GM12865 (cell line): ENCODE results near the gene ZFYVE28.

Source experiments
- DNase-seq: peaks from one replicate; pipeline ENCODE4 v3.0.0; 2010; ENCODE audit warnings: low read depth
- H3K4me3 ChIP-seq: 2 replicates; pipeline ENCODE4 v1.5.1; 2011; ENCODE audit warnings: mild to moderate bottlenecking, low read depth, low read length, control low read depth
- TF ChIP-seq, protein P1 (sequence below): IDR thresholded peaks from 2 replicates; pipeline ENCODE4 v1.5.1; 2011; ENCODE audit warnings: low read length, control low read depth, low read depth, inconsistent platforms; ENCODE audit not compliant: insufficient read depth; ENCODE audit errors: missing control alignments

ZFYVE28 gene

DNA sequence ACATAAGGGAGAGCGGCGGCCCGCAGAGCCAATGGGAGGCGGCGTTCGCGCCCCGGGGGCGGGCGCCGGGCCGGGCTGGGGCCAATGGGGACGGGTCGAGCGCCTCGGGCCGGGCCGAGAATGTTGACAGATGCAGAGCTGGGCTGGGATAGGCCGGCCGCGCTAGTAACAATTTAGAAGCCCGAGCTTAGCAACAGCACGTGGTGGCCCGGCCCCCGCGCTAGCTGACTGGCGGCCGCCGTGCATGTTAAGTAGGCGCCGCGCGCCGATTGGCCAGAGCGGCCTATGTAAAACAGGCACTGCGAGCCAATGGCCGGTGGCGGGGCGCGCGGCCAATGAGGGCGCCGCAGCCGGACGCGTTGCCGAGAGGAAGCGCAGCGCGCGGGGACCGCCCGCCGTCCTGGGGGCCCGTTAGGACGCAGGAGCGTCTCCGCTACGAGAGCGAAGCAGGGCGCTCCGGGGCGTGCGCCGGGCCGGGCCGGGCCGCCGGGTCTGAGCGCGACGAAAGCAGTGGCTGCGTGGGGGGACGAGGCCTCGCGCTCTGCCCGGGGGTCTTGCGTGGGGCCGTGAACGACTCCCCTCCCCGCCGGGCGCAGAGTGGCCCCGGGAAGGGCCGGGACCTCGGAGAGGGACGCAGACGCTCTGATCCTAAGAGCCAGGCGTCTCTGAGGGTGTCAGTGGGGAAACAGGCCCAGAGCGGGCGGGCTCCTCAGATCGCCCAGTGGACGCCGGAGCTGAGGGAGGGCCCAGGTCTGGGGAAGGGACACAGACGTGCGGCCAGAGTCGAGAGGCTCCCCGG lies 156.1 kb downstream of the ZFYVE28 start:
- peak; percentile 100 for DNase-seq
- TF ChIP-seq, protein P1, sequence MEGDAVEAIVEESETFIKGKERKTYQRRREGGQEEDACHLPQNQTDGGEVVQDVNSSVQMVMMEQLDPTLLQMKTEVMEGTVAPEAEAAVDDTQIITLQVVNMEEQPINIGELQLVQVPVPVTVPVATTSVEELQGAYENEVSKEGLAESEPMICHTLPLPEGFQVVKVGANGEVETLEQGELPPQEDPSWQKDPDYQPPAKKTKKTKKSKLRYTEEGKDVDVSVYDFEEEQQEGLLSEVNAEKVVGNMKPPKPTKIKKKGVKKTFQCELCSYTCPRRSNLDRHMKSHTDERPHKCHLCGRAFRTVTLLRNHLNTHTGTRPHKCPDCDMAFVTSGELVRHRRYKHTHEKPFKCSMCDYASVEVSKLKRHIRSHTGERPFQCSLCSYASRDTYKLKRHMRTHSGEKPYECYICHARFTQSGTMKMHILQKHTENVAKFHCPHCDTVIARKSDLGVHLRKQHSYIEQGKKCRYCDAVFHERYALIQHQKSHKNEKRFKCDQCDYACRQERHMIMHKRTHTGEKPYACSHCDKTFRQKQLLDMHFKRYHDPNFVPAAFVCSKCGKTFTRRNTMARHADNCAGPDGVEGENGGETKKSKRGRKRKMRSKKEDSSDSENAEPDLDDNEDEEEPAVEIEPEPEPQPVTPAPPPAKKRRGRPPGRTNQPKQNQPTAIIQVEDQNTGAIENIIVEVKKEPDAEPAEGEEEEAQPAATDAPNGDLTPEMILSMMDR = no peak
- H3K4me3 ChIP-seq = peak overlapping the region; percentile 63

- DNase-seq = no peak
- TF ChIP-seq, protein P1 = no peak
- H3K4me3 ChIP-seq = peak within 1 kb of the TSS; percentile 66
Observed at GRCh38 chr4:2261853-2262144, 156.6 kb downstream of the ZFYVE28 start, which contains the start of gene MXD4. TSS of gene MXD4 (minus strand) at chr4:2262109. CDS start at chr4:2261980, 129 bp downstream.

- peak; percentile 61 for DNase-seq
- TF ChIP-seq, protein P1 = no peak
- H3K4me3 ChIP-seq = peak overlapping the region; percentile 66
Observed at GRCh38 chr4:2261110-2261852, 157.2 kb downstream of the ZFYVE28 start.

DNA sequence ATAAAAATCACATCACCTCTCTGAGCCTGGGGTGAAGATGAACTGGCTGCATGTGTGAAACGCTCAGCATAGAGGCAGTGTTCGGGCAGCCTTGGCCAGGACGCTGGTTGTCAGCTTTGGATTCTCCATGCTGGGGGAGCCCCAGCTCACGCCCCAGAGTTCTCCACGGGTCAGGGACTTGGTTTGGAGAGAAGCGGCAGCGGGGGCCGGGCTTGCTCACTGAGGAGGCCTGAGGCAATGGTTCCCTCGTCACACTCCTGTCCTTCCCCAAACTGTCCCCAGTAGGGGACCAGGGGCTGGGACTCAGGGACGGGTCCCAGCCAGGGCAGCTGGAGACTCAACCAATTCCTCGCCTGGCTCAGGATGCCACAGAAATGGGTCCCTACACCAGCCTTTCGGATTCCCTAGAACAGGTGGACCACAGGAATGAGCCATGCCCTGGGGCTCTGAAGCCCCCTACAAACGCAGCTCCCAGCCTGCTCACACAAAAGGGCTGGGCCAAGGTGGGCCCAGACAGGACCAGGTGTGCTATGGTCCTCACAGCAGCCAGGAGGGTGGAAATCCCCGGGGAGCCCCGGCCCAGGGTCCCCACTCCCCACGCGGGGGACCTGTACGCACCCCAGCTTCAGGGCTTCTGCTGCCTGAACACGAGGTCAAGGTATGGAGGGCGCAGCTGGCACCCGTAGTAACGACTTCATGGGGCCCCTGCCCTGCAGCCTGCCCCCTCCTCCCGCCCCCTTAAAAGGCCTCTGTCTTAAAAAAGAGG lies 157.9 kb downstream of the ZFYVE28 start:
- TF ChIP-seq, protein P1 = no peak
- H3K4me3 ChIP-seq = peak overlapping the region; percentile 66
- no peak for DNase-seq

DNA sequence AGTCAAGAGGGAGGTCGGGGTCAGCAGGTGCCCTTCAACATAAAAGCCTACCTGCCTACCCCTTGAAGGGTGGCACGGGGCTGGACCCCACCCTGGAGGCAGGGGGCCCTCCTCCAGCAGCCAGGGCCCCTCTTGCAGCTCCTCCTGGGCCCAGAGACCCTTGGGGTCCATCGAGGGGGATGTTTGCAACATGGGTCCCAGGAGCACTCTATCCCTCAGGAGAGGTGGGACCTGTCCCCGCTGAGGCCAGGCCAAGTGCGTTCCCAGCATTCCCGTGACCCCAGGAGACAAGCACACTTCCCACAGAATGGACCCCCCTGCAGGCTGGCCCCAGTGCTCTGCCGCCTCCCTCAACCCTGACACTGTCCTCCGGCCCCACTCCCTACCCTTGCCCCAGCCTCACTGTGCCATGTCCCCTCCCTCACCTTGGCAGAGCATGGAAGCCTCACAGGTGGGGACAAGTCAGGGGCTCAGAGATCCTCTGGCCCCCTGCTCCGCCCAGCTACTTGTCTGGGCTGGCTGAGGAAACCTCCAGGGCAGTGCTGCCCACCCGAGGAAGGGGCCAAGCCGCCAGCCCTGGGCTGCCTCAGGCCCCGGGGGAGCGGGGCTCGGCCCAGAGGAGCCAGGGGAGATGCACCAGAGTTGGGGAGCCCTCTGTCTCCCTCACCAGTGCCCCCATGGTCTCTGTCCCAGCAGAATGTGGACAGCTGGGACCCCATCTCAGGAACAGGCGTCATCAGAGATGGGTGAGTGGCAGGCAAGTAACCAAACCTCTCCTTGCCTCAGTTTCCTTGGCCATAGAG lies 158.7 kb downstream of the ZFYVE28 start:
- no peak overlapping the region for H3K4me3 ChIP-seq
- DNase-seq = no peak
- TF ChIP-seq, protein P1 = no peak

DNA sequence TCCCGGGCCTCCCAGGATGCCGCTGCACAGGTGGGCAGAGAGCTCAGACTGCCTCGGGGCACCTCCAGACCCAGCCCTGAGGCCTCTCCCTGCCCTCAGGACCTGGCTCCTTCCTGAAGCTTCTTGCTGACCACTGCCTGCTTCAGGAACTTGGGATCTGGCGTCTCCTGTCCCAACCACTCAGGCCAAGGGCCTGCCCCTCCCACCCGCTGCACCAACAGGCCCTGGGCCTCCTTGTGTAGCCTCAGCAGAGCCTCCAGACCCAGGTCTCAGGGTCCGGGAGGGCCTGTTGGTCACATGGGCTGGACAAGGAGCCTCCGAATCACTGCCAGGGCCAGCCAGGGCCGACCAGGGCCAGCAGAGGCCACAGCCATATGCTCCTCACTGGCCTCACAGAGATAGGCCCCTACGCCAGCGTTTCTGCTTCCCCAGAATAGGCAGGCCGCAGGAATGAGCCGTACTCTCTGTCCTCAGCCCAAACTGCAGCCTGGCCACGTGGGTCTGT lies 159.4 kb downstream of the ZFYVE28 start:
- DNase-seq = no peak
- TF ChIP-seq, protein P1 = no peak
- no peak overlapping the region for H3K4me3 ChIP-seq
